Upper lobe of left lung (tissue), 6 donors: ENCODE data around the gene TTC33. TPM values are rescaled to one million over a fixed set of nuclear protein-coding genes. Genes with fewer than 3 reads are reported as not detected.
A peak's percentile ranks its signal among the peaks of the same experiment; 100 is the strongest.

Experiments used
- ATAC-seq, 2 donors: fragments of 200-7000 bp; cut with Tn5 transposase; one replicate each; pipeline ENCODE4 v1.9.1; 2022; ENCODE audit warnings: mild to moderate bottlenecking in 2 of 2, moderate library complexity in 2 of 2; ENCODE audit not compliant: low FRiP score in 2 of 2
- DNase-seq, 2 donors: peaks; one replicate each; pipeline ENCODE4 v3.0.0-alpha.2; 2019 to 2020
- H3K27ac ChIP-seq, 4 donors: fragments of 200-600 bp; sonication (generic); one replicate each; pipeline ENCODE4 v1.5.1; 2016 to 2019
- H3K27me3 ChIP-seq, 4 donors: fragments of 200-600 bp; sonication (generic); one replicate each; pipeline ENCODE4 v1.5.1; 2017 to 2019
- H3K36me3 ChIP-seq, 4 donors: fragments of 200-600 bp; sonication (generic); one replicate each; pipeline ENCODE4 v1.5.1; 2016 to 2019
- H3K4me1 ChIP-seq, 4 donors: fragments of 200-600 bp; sonication (generic); one replicate each; pipeline ENCODE4 v1.5.1; 2018 to 2019
- H3K4me3 ChIP-seq, 4 donors: fragments of 200-600 bp; sonication (generic); one replicate each; pipeline ENCODE4 v1.5.1; 2017 to 2019; ENCODE audit warnings: mild to moderate bottlenecking in 2 of 4, moderate library complexity in 1 of 4
- H3K9me3 ChIP-seq, 4 donors: fragments of 200-600 bp; sonication (generic); one replicate each; pipeline ENCODE4 v1.5.1; 2018 to 2019
- CTCF ChIP-seq, 6 experiments: fragments of 450-650 bp in 4 of 6; fragments of 200-600 bp in 2 of 6; sonication (generic) in 2 of 6; IDR thresholded peaks; one replicate each; pipeline ENCODE4 v1.5.1; 2016 to 2019; ENCODE audit warnings: antibody characterized with exemption in 6 of 6
- EP300 ChIP-seq, 4 donors: sonication (generic); formaldehyde crosslinking; IDR thresholded peaks; one replicate each; pipeline ENCODE4 v1.5.1; 2017; ENCODE audit warnings: antibody characterized with exemption in 4 of 4, control low read depth in 2 of 4
- POLR2A ChIP-seq, 4 donors: fragments of 450-650 bp; IDR thresholded peaks; one replicate each; pipeline ENCODE4 v1.5.1; 2016 to 2017; ENCODE audit warnings: antibody characterized with exemption in 4 of 4, mild to moderate bottlenecking in 2 of 4
- POLR2AphosphoS5 ChIP-seq, 2 donors: sonication (generic); formaldehyde crosslinking; IDR thresholded peaks; one replicate each; pipeline ENCODE4 v1.5.1; 2017; ENCODE audit warnings: antibody characterized with exemption in 2 of 2
- WGBS, 2 donors: methylation state at CpG; one replicate each; pipeline ENCODE4 v1.1.5; 2017 to 2018; 5-methylcytosine and 5-hydroxymethylcytosine counted together
- total RNA-seq, 6 donors: library from RNA; depleted of rRNA in 4 of 6; stranded (reverse); fragments of >200 nt in 4 of 6; gene quantifications; one replicate each; pipeline versions ENCODE4 v1.1.0 to v1.2.1, GENCODE V29; 2016 to 2021
- donor health status: DM: no; HTN: no; CAD: no; lungs with moderate emphysema.
- donor health status: DM: no; HTN: yes; CAD: no; lungs with severe emphysema.

The TTC33 gene
- total RNA-seq, 6 donors from 2014 or later = 13.4 to 34.1 (median 17.1) TPM

GRCh38 chr5:40616781-40617180 lies 139.0 kb downstream of the TTC33 start:
- H3K36me3 ChIP-seq = no peaks in the 10 kb centered on the region
- H3K9me3 ChIP-seq = no peaks in the 10 kb centered on the region
- DNase-seq (no peak), ATAC-seq (peak in 1 of 2 donors; percentile 70)
- H3K4me1 ChIP-seq = no peaks in the 10 kb centered on the region
- H3K4me3 ChIP-seq = no peak overlapping the region
- 64 to 73% methylated on average over 5 of the region's 5 CpGs for WGBS, 2 donors
- H3K27me3 ChIP-seq = no peaks in the 10 kb centered on the region
- peak overlapping the region in 1 of 4 donors; percentile 24 for H3K27ac ChIP-seq
- TF ChIP-seq EP300 (IDR thresholded peaks at IDR 0.05) (no peak), CTCF (IDR thresholded peaks at IDR 0.05) (no peak), POLR2A (IDR thresholded peaks at IDR 0.05) (no peak), POLR2AphosphoS5 (IDR thresholded peaks at IDR 0.05) (no peak)

GRCh38 chr5:40615586-40616170 lies 140.1 kb downstream of the TTC33 start:
- ATAC-seq = peak; percentile 49 to 83
- 53 to 57% methylated on average over 4 of the region's 4 CpGs for WGBS, 2 donors

GRCh38 chr5:40614923-40615585 lies 140.7 kb downstream of the TTC33 start:
- no peaks in the 10 kb centered on the region for H3K4me1 ChIP-seq
- H3K4me3 ChIP-seq = no peak overlapping the region
- peak overlapping the region in 2 of 4 donors; percentile 39 to 42 for H3K27ac ChIP-seq
- DNase-seq (no peak), ATAC-seq (no peak)
- H3K9me3 ChIP-seq = no peaks in the 10 kb centered on the region
- H3K36me3 ChIP-seq = no peaks in the 10 kb centered on the region
- no peaks in the 10 kb centered on the region for H3K27me3 ChIP-seq
- 47 to 58% methylated on average over 3 of the region's 3 CpGs for WGBS, 2 donors
- TF ChIP-seq EP300 (IDR thresholded peaks at IDR 0.05) (no peak), POLR2AphosphoS5 (IDR thresholded peaks at IDR 0.05) (no peak)

More at GRCh38 chr5:40615586-40616170, 140.1 kb downstream of the TTC33 start:
- no peak for TF ChIP-seq POLR2AphosphoS5 (IDR thresholded peaks at IDR 0.05)
- peak in 1 of 4 donors; percentile 37 for TF ChIP-seq EP300 (IDR thresholded peaks at IDR 0.05)
- no peak for TF ChIP-seq CTCF (IDR thresholded peaks at IDR 0.05)
- TF ChIP-seq POLR2A (IDR thresholded peaks at IDR 0.05) = no peak
- H3K27me3 ChIP-seq = no peaks in the 10 kb centered on the region
- H3K4me1 ChIP-seq = no peaks in the 10 kb centered on the region
- H3K9me3 ChIP-seq = no peaks in the 10 kb centered on the region
- H3K36me3 ChIP-seq = no peaks in the 10 kb centered on the region
- DNase-seq = no peak
- no peak overlapping the region for H3K4me3 ChIP-seq
- H3K27ac ChIP-seq = peak overlapping the region in 2 of 4 donors; percentile 39 to 42

- no peaks in the 10 kb centered on the region for H3K4me1 ChIP-seq
- ATAC-seq (no peak), DNase-seq (no peak)
- H3K4me3 ChIP-seq = no peak overlapping the region
- H3K36me3 ChIP-seq = no peaks in the 10 kb centered on the region
- TF ChIP-seq CTCF (IDR thresholded peaks at IDR 0.05) (no peak), EP300 (IDR thresholded peaks at IDR 0.05) (no peak), POLR2AphosphoS5 (IDR thresholded peaks at IDR 0.05) (no peak), POLR2A (IDR thresholded peaks at IDR 0.05) (no peak)
- no peak overlapping the region for H3K27ac ChIP-seq
- no peaks in the 10 kb centered on the region for H3K27me3 ChIP-seq
- no peaks in the 10 kb centered on the region for H3K9me3 ChIP-seq
- WGBS, 2 donors = 67 to 84% methylated on average over 1 of the region's 1 CpG
Observed at GRCh38 chr5:40614466-40614865, 141.3 kb downstream of the TTC33 start.

GRCh38 chr5:40607202-40607601 lies 148.6 kb downstream of the TTC33 start:
- H3K9me3 ChIP-seq = no peaks in the 10 kb centered on the region
- H3K27ac ChIP-seq = no peak overlapping the region
- H3K27me3 ChIP-seq = no peaks in the 10 kb centered on the region
- ATAC-seq (no peak), DNase-seq (no peak)
- TF ChIP-seq POLR2A (IDR thresholded peaks at IDR 0.05) (no peak), POLR2AphosphoS5 (IDR thresholded peaks at IDR 0.05) (no peak), CTCF (IDR thresholded peaks at IDR 0.05) (no peak), EP300 (IDR thresholded peaks at IDR 0.05) (no peak)
- 77 to 93% methylated on average over 3 of the region's 3 CpGs for WGBS, 2 donors
- no peak overlapping the region for H3K4me3 ChIP-seq
- H3K36me3 ChIP-seq = no peaks in the 10 kb centered on the region
- peaks cover 11 to 16% (median 14%) of the 10 kb centered on the region in 4 donors for H3K4me1 ChIP-seq
